Activated T-helper 1 cell treated with anti-CD3 and anti-CD28 coated beads, Interleukin-2, amount 50 U/mL, for 16 hours (primary cell): Measurements from ENCODE around the gene SULT1C3.

Experiments used
- DNase-seq, 2 donors: peaks; one replicate each; pipeline ENCODE4 v3.0.0-alpha.2; 2020; ENCODE audit warnings: low read depth in 1 of 2, low spot score in 1 of 2

The SULT1C3 gene

GRCh38 chr2:108301558-108301957 lies 61.8 kb downstream of the SULT1C3 start:
- no peak for DNase-seq

GRCh38 chr2:108304975-108305374 lies 65.2 kb downstream of the SULT1C3 start:
- DNase-seq, result no peak

GRCh38 chr2:108305901-108306300 lies 66.1 kb downstream of the SULT1C3 start:
- no peak for DNase-seq

GRCh38 chr2:108309903-108310302 lies 70.1 kb downstream of the SULT1C3 start:
- no peak for DNase-seq
